Coronary artery (tissue), 2 donors: ENCODE measurements around the gene C2orf68.

Experiments used
- DNase-seq: peaks from one replicate; pipeline ENCODE4 v3.0.0-alpha.2; 2017; ENCODE audit warnings: low spot score
- H3K27ac ChIP-seq, 2 donors: fragments of 200-600 bp; sonication (generic); one replicate each; pipeline ENCODE4 v1.5.1; 2016 to 2019
- H3K4me3 ChIP-seq: fragments of 200-600 bp; sonication (generic); 2 replicates; pipeline ENCODE4 v1.5.1; 2016; ENCODE audit warnings: mild to moderate bottlenecking, moderate library complexity
- TF ChIP-seq, protein P1 (sequence below): fragments of 200-600 bp; sonication (generic); IDR thresholded peaks from one replicate; pipeline ENCODE4 v1.5.1; 2019; ENCODE audit warnings: antibody characterized with exemption

The C2orf68 gene

DNA sequence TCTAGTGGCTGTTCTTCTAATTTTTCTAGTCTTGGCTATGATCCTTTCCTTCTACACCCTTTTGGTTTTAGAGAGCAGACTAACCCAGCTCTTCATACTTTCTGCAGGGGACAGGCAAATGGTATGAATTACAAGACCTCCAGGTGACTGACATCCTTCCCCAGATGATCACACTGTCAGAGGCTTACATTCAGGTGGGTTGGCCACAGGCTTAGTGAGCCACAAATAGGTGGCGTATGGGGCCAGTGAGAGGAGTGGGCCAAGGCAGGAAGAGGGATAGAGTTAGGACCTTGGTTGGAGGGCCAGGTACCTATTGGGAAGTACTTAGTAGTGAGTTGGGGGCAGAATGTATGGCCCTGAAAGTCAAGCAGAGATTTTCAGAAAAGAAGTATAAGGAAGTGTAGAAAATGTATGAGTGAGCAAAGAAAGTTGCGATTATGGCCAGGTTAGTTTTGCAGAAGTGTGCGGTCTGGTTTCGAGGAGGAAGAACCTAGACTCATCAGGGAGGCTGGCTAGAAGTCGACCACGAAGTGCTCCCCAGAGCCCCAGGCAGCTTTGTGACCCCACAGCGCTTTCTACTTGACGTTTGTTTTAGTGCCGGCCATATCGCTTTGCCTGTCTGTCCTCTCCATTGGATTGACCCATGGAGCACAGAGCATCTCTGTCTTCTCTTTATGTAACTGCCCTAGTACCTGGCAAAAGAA, 36.1 kb upstream of the C2orf68 start:
- Histone ChIP-seq H3K27ac (peak overlapping the region in 1 of 2 donors; percentile 68), H3K4me3 (no peak overlapping the region)
- DNase-seq = no peak
- TF ChIP-seq, protein P1, sequence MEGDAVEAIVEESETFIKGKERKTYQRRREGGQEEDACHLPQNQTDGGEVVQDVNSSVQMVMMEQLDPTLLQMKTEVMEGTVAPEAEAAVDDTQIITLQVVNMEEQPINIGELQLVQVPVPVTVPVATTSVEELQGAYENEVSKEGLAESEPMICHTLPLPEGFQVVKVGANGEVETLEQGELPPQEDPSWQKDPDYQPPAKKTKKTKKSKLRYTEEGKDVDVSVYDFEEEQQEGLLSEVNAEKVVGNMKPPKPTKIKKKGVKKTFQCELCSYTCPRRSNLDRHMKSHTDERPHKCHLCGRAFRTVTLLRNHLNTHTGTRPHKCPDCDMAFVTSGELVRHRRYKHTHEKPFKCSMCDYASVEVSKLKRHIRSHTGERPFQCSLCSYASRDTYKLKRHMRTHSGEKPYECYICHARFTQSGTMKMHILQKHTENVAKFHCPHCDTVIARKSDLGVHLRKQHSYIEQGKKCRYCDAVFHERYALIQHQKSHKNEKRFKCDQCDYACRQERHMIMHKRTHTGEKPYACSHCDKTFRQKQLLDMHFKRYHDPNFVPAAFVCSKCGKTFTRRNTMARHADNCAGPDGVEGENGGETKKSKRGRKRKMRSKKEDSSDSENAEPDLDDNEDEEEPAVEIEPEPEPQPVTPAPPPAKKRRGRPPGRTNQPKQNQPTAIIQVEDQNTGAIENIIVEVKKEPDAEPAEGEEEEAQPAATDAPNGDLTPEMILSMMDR = no peak

DNA sequence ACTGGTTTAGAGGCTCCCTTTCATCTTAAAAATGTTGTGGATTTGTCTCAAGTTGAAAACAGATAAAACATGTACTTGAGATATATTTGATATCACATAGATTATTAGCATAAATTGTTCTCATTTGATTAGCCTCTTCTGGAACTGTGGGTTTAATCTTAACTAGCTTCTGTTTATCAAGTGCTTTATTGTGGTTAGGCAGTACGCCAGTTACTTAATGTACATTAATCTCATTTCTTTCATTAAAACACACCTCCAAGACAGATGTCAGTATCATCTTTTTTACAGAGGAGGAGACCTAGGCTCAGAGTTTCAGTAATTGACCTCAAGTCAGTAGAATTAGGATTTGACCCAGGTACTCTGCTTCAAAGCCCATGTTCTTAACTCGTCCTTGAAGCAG, 34.3 kb upstream of the C2orf68 start:
- DNase-seq = no peak
- no peak overlapping the region for H3K4me3 ChIP-seq
- TF ChIP-seq, protein P1 = no peak
- no peak overlapping the region for H3K27ac ChIP-seq

DNA sequence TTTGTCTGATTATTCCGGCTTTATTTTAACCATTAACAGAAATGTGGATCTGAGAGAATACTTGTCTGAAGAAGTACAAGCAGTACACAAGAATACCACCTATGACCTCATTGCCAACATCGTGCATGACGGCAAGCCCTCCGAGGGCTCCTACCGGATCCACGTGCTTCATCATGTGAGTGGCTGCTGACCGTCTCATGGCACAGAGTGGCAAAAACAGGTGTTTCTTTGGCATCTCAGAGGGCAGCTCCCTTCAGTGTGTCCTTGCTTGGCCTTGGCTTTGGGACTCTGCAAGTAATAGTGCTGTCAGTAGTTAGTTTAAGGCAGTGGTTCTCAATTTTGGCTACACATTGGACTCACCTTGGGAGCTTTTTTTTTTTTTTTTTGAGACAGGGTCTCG, 33.0 kb upstream of the C2orf68 start:
- no peak overlapping the region for H3K27ac ChIP-seq
- no peak overlapping the region for H3K4me3 ChIP-seq
- TF ChIP-seq, protein P1 = no peak
- DNase-seq = no peak

DNA sequence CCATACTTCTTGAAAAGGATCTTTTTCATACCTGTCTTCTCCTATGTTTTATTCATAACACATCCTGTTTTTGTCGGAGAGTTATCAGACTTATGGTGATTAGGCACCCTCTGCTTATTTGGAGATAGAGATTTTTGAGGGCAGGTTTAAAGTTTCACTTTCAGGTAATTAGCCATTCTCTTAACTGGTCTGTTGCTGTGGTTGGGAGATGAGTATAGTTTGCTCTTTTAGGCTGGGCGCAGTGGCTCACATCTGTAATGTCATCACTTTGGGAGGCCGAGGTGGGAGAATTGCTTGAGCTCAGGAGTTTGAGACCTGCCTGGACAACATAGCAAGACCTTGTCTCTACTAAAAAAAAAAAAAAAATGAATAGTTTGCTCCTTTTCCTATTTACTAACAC, 30.9 kb upstream of the C2orf68 start:
- TF ChIP-seq, protein P1 = no peak
- DNase-seq = no peak
- Histone ChIP-seq H3K27ac (no peak overlapping the region), H3K4me3 (no peak overlapping the region)

DNA sequence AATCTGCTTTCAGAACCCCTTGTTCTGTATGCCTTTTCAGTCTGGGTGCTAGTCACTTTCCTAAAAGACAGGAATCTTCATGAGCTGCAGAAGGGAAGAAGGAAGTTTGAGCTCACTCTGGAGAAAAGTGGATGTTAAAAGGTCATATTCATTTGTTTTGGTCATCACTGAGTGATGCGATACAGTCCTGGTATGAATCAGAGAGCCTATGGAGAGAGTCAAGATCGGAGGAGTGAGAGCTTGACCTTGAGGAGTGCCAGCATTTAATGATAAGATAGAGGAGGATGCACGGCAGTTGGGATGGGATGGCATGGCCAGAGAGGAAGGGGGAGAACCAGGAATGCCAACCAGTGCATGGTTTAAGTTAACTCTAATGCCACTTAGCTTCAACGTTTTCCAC, 23.8 kb upstream of the C2orf68 start:
- Histone ChIP-seq H3K27ac (no peak overlapping the region), H3K4me3 (no peak overlapping the region)
- DNase-seq = no peak
- TF ChIP-seq, protein P1 = no peak

DNA sequence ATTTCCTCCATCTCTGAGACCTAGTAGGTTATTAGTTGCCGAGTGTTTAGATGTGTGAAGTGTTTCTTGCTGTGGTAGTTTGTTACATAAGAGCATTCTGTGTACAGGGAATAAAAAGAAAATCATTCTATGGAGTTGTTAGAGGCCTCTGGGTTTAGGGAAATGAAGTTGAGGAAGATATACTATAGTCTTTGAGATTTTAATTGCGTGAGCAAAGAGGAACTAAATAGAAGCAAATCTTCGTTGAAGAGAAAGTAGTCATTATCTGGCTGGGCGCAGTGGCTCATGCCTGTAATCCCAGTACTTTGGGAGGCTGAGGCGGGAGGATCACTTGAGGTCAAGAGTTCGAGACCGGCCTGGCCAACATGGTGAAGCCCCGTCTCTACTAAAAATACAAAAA, 23.1 kb upstream of the C2orf68 start:
- TF ChIP-seq, protein P1 = no peak
- Histone ChIP-seq H3K4me3 (no peak overlapping the region), H3K27ac (no peak overlapping the region)
- DNase-seq = no peak

DNA sequence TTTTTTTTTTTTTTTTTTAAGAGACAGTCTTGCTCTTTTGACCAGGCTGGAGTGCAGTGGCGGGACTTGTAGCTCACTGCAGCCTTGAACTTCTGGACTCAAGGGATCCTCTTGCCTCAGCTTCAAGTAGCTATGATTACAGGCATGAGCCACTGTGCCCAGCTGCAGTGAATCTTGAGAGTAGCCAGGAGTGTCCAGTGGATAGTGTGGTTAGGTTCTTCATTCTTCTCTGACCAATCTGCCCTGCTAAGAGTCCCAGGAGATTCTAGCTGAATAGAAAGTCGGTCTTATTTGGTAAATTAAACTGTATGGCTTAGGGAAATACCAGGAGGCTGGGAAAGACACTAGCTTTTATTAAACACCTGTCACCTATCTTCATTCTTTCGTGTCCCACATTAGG, 19.4 kb upstream of the C2orf68 start:
- no peak overlapping the region for H3K4me3 ChIP-seq
- H3K27ac ChIP-seq = no peak overlapping the region
- no peak for DNase-seq
- TF ChIP-seq, protein P1 = no peak
